ENCODE measurements around the gene PCDHGB5. TPM values are rescaled to one million over a fixed set of nuclear protein-coding genes. Genes with fewer than 3 reads are reported as not detected.

PCDHGB5 gene
- total RNA-seq, 2 donors from 2014 or later, result 1.3 to 17.3 TPM

- Mint-ChIP-seq H3K36me3 (ENCODE audit: low read depth) (peaks cover 51% of the 10 kb centered on the region), H3K4me3 (peak overlapping the region; percentile 77), H3K4me1 (no peaks in the 10 kb centered on the region), H3K27ac (no peak overlapping the region), H3K27me3 (ENCODE audit: insufficient read depth) (peaks cover 11% of the 10 kb centered on the region), H3K9me3 (peaks cover 76% of the 10 kb centered on the region)
- H3K9ac ChIP-seq (ENCODE audit: extremely low read depth, low read length, poor library complexity, severe bottlenecking), result no peak overlapping the region
- DNase-seq, result no peak
- peaks cover 65% of the 10 kb centered on the region for H3K9me3 ChIP-seq (ENCODE audit: control insufficient read depth, low read length)
- H3K27me3 ChIP-seq (ENCODE audit: control insufficient read depth, insufficient read depth, low read length, poor library complexity, severe bottlenecking), result no peaks in the 10 kb centered on the region
- no peaks in the 10 kb centered on the region for H3K36me3 ChIP-seq (ENCODE audit: control insufficient read depth, insufficient read depth, low read length)
- H3K4me3 ChIP-seq (ENCODE audit: low read length), result peak overlapping the region; percentile 35
- H3K27ac ChIP-seq (ENCODE audit: low read depth, low read length), result no peak overlapping the region
- 92 to 95% methylated on average over 5 to 10 of the region's 10 CpGs for WGBS, 2 experiments (ENCODE audit: insufficient coverage in 1 of 2, insufficient read length in 1 of 2)
- no peak for TF ChIP-seq CTCF (conservative IDR thresholded peaks at IDR 0.05)
- no peaks in the 10 kb centered on the region for H3K4me1 ChIP-seq (ENCODE audit: control insufficient read depth, insufficient read depth, low read length)
Observed at GRCh38 chr5:141388661-141389060, 9.1 kb upstream of the PCDHGB5 start.

- no peak overlapping the region for H3K27ac Mint-ChIP-seq
Observed at GRCh38 chr5:141389153-141390042, 8.3 kb upstream of the PCDHGB5 start.

More at GRCh38 chr5:141389153-141390042, 8.3 kb upstream of the PCDHGB5 start:
- H3K9ac ChIP-seq (ENCODE audit: extremely low read depth, low read length, poor library complexity, severe bottlenecking), result no peak overlapping the region
- H3K27me3 ChIP-seq (ENCODE audit: control insufficient read depth, insufficient read depth, low read length, poor library complexity, severe bottlenecking), result no peaks in the 10 kb centered on the region
- Mint-ChIP-seq H3K4me3 (no peak overlapping the region), H3K4me1 (no peaks in the 10 kb centered on the region), H3K9me3 (peaks cover 76% of the 10 kb centered on the region), H3K27me3 (ENCODE audit: insufficient read depth) (peaks cover 11% of the 10 kb centered on the region), H3K36me3 (ENCODE audit: low read depth) (peaks cover 53% of the 10 kb centered on the region)
- no peaks in the 10 kb centered on the region for H3K36me3 ChIP-seq (ENCODE audit: control insufficient read depth, insufficient read depth, low read length)
- DNase-seq, result no peak
- TF ChIP-seq CTCF (conservative IDR thresholded peaks at IDR 0.05), result no peak
- H3K27ac ChIP-seq (ENCODE audit: low read depth, low read length), result no peak overlapping the region
- 94 to 96% methylated on average over 74 to 77 of the region's 77 CpGs for WGBS, 2 experiments (ENCODE audit: insufficient coverage in 1 of 2, insufficient read length in 1 of 2)
- H3K4me1 ChIP-seq (ENCODE audit: control insufficient read depth, insufficient read depth, low read length), result no peaks in the 10 kb centered on the region
- no peak overlapping the region for H3K4me3 ChIP-seq (ENCODE audit: low read length)
- peaks cover 64% of the 10 kb centered on the region for H3K9me3 ChIP-seq (ENCODE audit: control insufficient read depth, low read length)

All from endodermal cell (in vitro differentiated cells).